OCI-LY7 (cell line): Measurements from ENCODE around the gene SPRYD4. TPM values are rescaled to one million over a fixed set of nuclear protein-coding genes. Genes with fewer than 3 reads are reported as not detected.
A peak's percentile ranks its signal among the peaks of the same experiment; 100 is the strongest.

Experiments used
- BruUV-seq: library from RNA; stranded (reverse); fragments of 400-500 nt; replicated peaks from 2 replicates; lab custom pipeline; 2021; lab: Mats Ljungman, UMichigan
- CTCF ChIA-PET: fragments of 300-600 bp; sonication (Branson Sonifier 250); formaldehyde crosslinking; loops from one replicate; lab custom pipeline; 2022; ENCODE audit warnings: antibody characterized with exemption; ENCODE audit not compliant: unreplicated experiment; lab: Charles Lee
- POLR2A ChIA-PET: fragments of 300-600 bp; sonication (Branson Sonifier 250); formaldehyde crosslinking; loops from one replicate; lab custom pipeline; 2022; ENCODE audit warnings: antibody characterized with exemption; lab: Charles Lee
- DNase-seq: peaks from one replicate; pipeline ENCODE4 v3.0.0-alpha.2; 2015; ENCODE audit warnings: low spot score
- H2AFZ ChIP-seq: fragments of 200-600 bp; sonication (generic), shearing (Covaris generic); 2 replicates; pipeline ENCODE4 v1.6.1; 2014; ENCODE audit warnings: mild to moderate bottlenecking, antibody characterized with exemption, low read length, moderate library complexity
- H3K27ac ChIP-seq: fragments of 200-600 bp; sonication (generic); 2 replicates; pipeline ENCODE4 v1.5.1; 2014; ENCODE audit warnings: mixed run types, low read depth, mild to moderate bottlenecking, moderate library complexity, low read length, inconsistent platforms; ENCODE audit not compliant: poor library complexity, severe bottlenecking
- H3K36me3 ChIP-seq: fragments of 200-600 bp; sonication (generic); 2 replicates; pipeline ENCODE4 v1.6.1; 2014; ENCODE audit warnings: mild to moderate bottlenecking, antibody characterized with exemption, low read length, moderate library complexity, mixed read lengths; ENCODE audit not compliant: insufficient read depth
- H3K4me1 ChIP-seq: fragments of 200-600 bp; sonication (generic); 2 replicates; pipeline ENCODE4 v1.5.1; 2014; ENCODE audit warnings: mild to moderate bottlenecking, low read length; ENCODE audit not compliant: insufficient read depth, poor library complexity, severe bottlenecking
- H3K4me2 ChIP-seq: fragments of 200-600 bp; sonication (generic); 2 replicates; pipeline ENCODE4 v1.6.1; 2014; ENCODE audit warnings: mild to moderate bottlenecking, low read length
- H3K4me3 ChIP-seq: fragments of 200-600 bp; sonication (generic); 2 replicates; pipeline ENCODE4 v1.5.1; 2014; ENCODE audit warnings: mild to moderate bottlenecking, low read depth, low read length; ENCODE audit not compliant: poor library complexity, severe bottlenecking
- H3K79me2 ChIP-seq: fragments of 200-600 bp; sonication (generic); 2 replicates; pipeline ENCODE4 v1.6.1; 2016; ENCODE audit warnings: low read depth, mild to moderate bottlenecking, low read length, moderate library complexity, mixed read lengths; ENCODE audit not compliant: insufficient read depth
- H3K9me2 ChIP-seq: fragments of 200-600 bp; sonication (generic); 2 replicates; pipeline ENCODE4 v1.6.1; 2016; ENCODE audit warnings: mild to moderate bottlenecking, low read length, mixed read lengths; ENCODE audit not compliant: insufficient read depth
- H3K9me3 ChIP-seq: fragments of 200-600 bp; sonication (generic); 2 replicates; pipeline ENCODE4 v1.6.1; 2014; ENCODE audit warnings: mild to moderate bottlenecking, mixed run types, low read length, mixed read lengths
- H4K20me1 ChIP-seq: fragments of 200-600 bp; sonication (generic); 2 replicates; pipeline ENCODE4 v1.6.1; 2014; ENCODE audit warnings: mild to moderate bottlenecking, antibody characterized with exemption, low read length, moderate library complexity, mixed read lengths; ENCODE audit not compliant: insufficient read depth
- EZH2phosphoT487 ChIP-seq: fragments of 200-600 bp; sonication (generic); IDR thresholded peaks from 2 replicates; pipeline ENCODE4 v1.6.1; 2018; ENCODE audit warnings: low read depth, borderline replicate concordance, mild to moderate bottlenecking, mixed run types, antibody characterized with exemption, low read length, moderate library complexity, mixed read lengths
- intact Hi-C: fragments of 100-400 bp; cut with micrococcal nuclease; formaldehyde crosslinking; loops from one replicate; pipeline ENCODE4 v1.10.0; 2022; ENCODE audit not compliant: unreplicated experiment
- total RNA-seq, 2 experiments: library from RNA; depleted of rRNA in 1 of 2; stranded (reverse); fragments of >200 nt in 1 of 2; shearing (Covaris generic) in 1 of 2; gene quantifications; 2 replicates each; pipeline ENCODE4 v1.2.3, GENCODE V29; 2014 to 2022
- TF ChIP-seq, protein P1 (sequence below): fragments of 200-600 bp; sonication (generic); conservative IDR thresholded peaks from 2 replicates; pipeline ENCODE4 v1.5.1; 2014; ENCODE audit warnings: mild to moderate bottlenecking, antibody characterized with exemption, low read length, moderate library complexity, mixed read lengths

The SPRYD4 gene
- total RNA-seq, 2 experiments from 2014 or later = 5.9 to 7.5 TPM

DNA sequence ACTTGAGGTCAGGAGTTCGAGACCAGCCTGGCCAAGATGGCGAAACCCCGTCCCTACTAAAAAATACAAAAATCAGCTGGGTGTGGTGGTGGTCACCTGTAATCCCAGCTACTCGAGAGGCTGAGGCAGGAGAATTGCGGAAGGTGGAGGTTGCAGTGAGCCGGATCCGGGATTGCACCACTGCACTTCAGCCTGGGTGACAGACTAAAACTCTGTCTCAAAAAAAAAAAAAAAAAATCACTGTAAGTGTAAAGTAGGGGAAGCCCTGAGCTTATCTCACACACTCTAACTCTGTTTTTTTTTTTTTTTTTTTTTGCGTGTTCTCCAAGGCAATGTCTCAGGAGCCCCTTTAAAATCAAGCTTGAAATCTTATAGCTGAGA lies 52.8 kb downstream of the SPRYD4 start:
- Histone ChIP-seq H4K20me1 (no peaks in the 10 kb centered on the region), H3K4me2 (peak overlapping the region; percentile 39; the same call in 1 of the 2 replicates), H3K9me2 (no peaks in the 10 kb centered on the region), H3K27ac (no peak overlapping the region), H3K4me3 (no peak overlapping the region), H3K4me1 (no peaks in the 10 kb centered on the region), H2AFZ (no peak overlapping the region), H3K79me2 (no peaks in the 10 kb centered on the region), H3K9me3 (no peaks in the 10 kb centered on the region), H3K36me3 (no peaks in the 10 kb centered on the region)
- CTCF ChIA-PET = interaction anchor here (0.6 to 1.4 kb wide), 2 partner anchors 116 to 716 kb away, joined by 3 to 8 read pairs; no protein-coding TSS in a partner anchor
- DNase-seq = no peak
- TF ChIP-seq, protein P1, sequence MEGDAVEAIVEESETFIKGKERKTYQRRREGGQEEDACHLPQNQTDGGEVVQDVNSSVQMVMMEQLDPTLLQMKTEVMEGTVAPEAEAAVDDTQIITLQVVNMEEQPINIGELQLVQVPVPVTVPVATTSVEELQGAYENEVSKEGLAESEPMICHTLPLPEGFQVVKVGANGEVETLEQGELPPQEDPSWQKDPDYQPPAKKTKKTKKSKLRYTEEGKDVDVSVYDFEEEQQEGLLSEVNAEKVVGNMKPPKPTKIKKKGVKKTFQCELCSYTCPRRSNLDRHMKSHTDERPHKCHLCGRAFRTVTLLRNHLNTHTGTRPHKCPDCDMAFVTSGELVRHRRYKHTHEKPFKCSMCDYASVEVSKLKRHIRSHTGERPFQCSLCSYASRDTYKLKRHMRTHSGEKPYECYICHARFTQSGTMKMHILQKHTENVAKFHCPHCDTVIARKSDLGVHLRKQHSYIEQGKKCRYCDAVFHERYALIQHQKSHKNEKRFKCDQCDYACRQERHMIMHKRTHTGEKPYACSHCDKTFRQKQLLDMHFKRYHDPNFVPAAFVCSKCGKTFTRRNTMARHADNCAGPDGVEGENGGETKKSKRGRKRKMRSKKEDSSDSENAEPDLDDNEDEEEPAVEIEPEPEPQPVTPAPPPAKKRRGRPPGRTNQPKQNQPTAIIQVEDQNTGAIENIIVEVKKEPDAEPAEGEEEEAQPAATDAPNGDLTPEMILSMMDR = no peak
- no peak for TF ChIP-seq EZH2phosphoT487
- intact Hi-C loops = no loop called here
- no TSS peak for BruUV-seq
- POLR2A ChIA-PET = interaction anchor here (0.6 to 1.3 kb wide), 9 partner anchors 9 to 665 kb away, joined by 3 to 9 read pairs (median 4); no protein-coding TSS in a partner anchor

DNA sequence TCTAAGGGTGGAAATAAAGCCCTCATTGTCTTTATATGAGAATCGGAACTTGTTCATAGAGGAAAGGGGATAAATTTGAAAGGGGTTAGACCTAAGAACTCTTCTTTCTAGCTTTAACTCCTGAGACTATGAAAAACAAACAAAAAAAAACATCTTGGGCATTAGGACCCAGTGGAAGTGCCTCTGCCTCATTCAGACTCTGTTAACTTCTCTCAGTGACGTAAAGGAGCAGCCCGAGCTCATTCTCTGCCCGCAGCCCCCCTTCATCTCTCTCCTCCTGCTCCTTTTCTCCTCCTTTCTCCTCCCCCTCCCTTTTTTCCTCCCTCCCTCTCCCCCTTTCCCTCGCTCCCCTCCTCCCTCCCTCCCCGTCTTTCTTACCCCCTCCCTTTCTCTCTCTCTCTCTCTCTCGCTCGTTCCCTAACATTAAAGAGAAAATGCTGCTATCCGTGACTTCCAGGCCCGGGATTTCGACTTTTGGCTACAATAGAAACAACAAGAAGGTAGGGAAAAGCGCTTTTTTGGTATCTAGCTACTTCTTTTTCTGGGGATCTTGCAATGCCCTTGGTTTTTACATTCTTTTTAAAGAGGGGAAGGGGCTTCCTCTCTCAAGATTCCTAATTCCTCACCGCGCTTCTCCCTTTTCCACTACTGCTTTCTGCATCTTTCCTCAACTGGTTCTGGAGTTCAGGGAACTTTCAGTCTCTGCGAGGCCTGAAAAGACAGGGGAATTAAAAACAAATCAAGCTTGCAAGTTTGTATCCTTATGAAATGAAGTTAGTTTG lies 53.4 kb downstream of the SPRYD4 start, which contains the start of gene RBMS2:
Gene RBMS2, plus strand, starts transcription at position 231 of the 782 bp plus-strand sequence. Its CDS starts 204 bp downstream, at position 435.
- H3K4me1 ChIP-seq = no peaks in the 10 kb centered on the region
- H3K4me2 ChIP-seq = peak within 1 kb of the TSS; percentile 39
- CTCF ChIA-PET = interaction anchor here (1.4 kb wide), 1 partner anchor 115 kb away, joined by 3 read pairs; no protein-coding TSS in a partner anchor
- POLR2A ChIA-PET = interaction anchor here (0.6 to 1.3 kb wide), 9 partner anchors 9 to 301 kb away, joined by 3 to 9 read pairs (median 4); no protein-coding TSS in a partner anchor
- intact Hi-C loops = no loop called here
- peak within 1 kb of the TSS; percentile 44 for H3K4me3 ChIP-seq
- H3K9me2 ChIP-seq = no peaks in the 10 kb centered on the region
- no TSS peak for BruUV-seq
- TF ChIP-seq, protein P1 = no peak
- TF ChIP-seq EZH2phosphoT487 = no peak
- no peaks in the 10 kb centered on the region for H3K79me2 ChIP-seq
- DNase-seq = peak; percentile 34
- H2AFZ ChIP-seq = peak within 1 kb of the TSS; percentile 68; the same call in 1 of the 2 replicates
- H3K36me3 ChIP-seq = no peaks in the 10 kb centered on the region
- no peaks in the 10 kb centered on the region for H3K9me3 ChIP-seq
- H3K27ac ChIP-seq = no peak within 1 kb of the TSS
- no peaks in the 10 kb centered on the region for H4K20me1 ChIP-seq
